Stimulated activated CD4-positive, alpha-beta T cell treated with anti-CD3 and anti-CD28 coated beads, Interleukin-4, amount 100 ng/mL, for 4 hours (primary cell): Measurements from ENCODE around the gene ZNF790.
A peak's percentile ranks its signal among the peaks of the same experiment; 100 is the strongest.

Experiments
- DNase-seq, 2 experiments: peaks; one replicate each; pipeline ENCODE4 v3.0.0-alpha.2; 2020

ZNF790 gene

GRCh38 chr19:36771261-36772231 lies 66.6 kb downstream of the ZNF790 start:
- peak in 1 of 2 experiments; percentile 26 for DNase-seq
